T-cell (primary cell): ENCODE results near the gene KLHDC8A. TPM values are rescaled to one million over a fixed set of nuclear protein-coding genes. Genes with fewer than 3 reads are reported as not detected.

ENCODE experiments used
- ATAC-seq, 4 experiments: fragments of 200-7000 bp in 3 of 4; fragments of 150-1000 bp in 1 of 4; cut with Tn5 transposase; replicated peaks in 1 of 4; 1 replicate in 3 of 4; 2 replicates in 1 of 4; pipeline ENCODE4 v1.10.0; 2021; ENCODE audit warnings: moderate library complexity in 3 of 4, mild to moderate bottlenecking in 2 of 4, moderate number of reproducible peaks in 1 of 4
- CTCF ChIA-PET, 2 donors: fragments of 300-600 bp; sonication (Branson Sonifier 250); formaldehyde crosslinking; loops; one replicate each; lab custom pipeline; 2022; ENCODE audit warnings: antibody characterized with exemption in 2 of 2; lab: Charles Lee
- POLR2A ChIA-PET, 2 donors: fragments of 300-600 bp; sonication (Branson Sonifier 250); formaldehyde crosslinking; loops; one replicate each; lab custom pipeline; 2022; ENCODE audit warnings: antibody characterized with exemption in 2 of 2; lab: Charles Lee
- DNase-seq, 35 experiments: peaks; one replicate each; pipeline versions ENCODE4 v3.0.0 to v3.0.0-alpha.2; 2013 to 2023
- H3K27ac ChIP-seq: one replicate; pipeline ENCODE4 v1.5.1; 2013; ENCODE audit warnings: low read length
- H3K27me3 ChIP-seq, 2 experiments: replicated peaks in 1 of 2; 1 replicate in 1 of 2; 2 replicates in 1 of 2; pipeline versions ENCODE4 v1.6.1 to v1.7.0; 2013; ENCODE audit warnings: low read length in 1 of 2, mixed read lengths in 1 of 2; ENCODE audit not compliant: control insufficient read depth in 2 of 2, insufficient read depth in 2 of 2; ENCODE audit errors: extremely low read depth in 1 of 2
- H3K36me3 ChIP-seq, 2 donors: 1 replicate in 1 of 2; 2 replicates in 1 of 2; pipeline versions ENCODE4 v1.6.1 to v1.7.0; 2013; ENCODE audit warnings: low read length in 1 of 2; ENCODE audit not compliant: control insufficient read depth in 2 of 2, insufficient read depth in 1 of 2; ENCODE audit errors: extremely low read depth in 1 of 2
- H3K4me1 ChIP-seq, 2 experiments: 1 replicate in 1 of 2; 2 replicates in 1 of 2; pipeline versions ENCODE4 v1.6.1 to v1.7.0; 2013; ENCODE audit warnings: low read length in 2 of 2, mixed read lengths in 1 of 2; ENCODE audit not compliant: insufficient read depth in 2 of 2, control insufficient read depth in 1 of 2; ENCODE audit errors: extremely low read depth in 1 of 2
- H3K4me3 ChIP-seq, 2 donors: 1 replicate in 1 of 2; 2 replicates in 1 of 2; pipeline versions ENCODE4 v1.5.1 to v1.7.0; 2013; ENCODE audit warnings: mild to moderate bottlenecking in 2 of 2, low read length in 1 of 2, moderate library complexity in 1 of 2; ENCODE audit not compliant: control insufficient read depth in 1 of 2; ENCODE audit errors: extremely low read depth in 1 of 2
- H3K9me3 ChIP-seq: 2 replicates; pipeline ENCODE4 v1.7.0; 2013
- H3K27ac Mint-ChIP-seq, 2 donors: one replicate each; pipeline ENCODE4 v1.8.0; 2020 to 2021; ENCODE audit warnings: mild to moderate bottlenecking in 2 of 2, mixed read lengths in 2 of 2
- H3K27me3 Mint-ChIP-seq, 2 donors: one replicate each; pipeline ENCODE4 v1.8.0; 2021 to 2022; ENCODE audit warnings: mixed read lengths in 2 of 2
- H3K36me3 Mint-ChIP-seq: one replicate; pipeline ENCODE4 v1.8.0; 2021; ENCODE audit warnings: mixed read lengths
- H3K4me1 Mint-ChIP-seq, 3 donors: one replicate each; pipeline ENCODE4 v1.8.0; 2020 to 2022; ENCODE audit warnings: mixed read lengths in 3 of 3, mild to moderate bottlenecking in 1 of 3
- H3K4me3 Mint-ChIP-seq, 3 donors: one replicate each; pipeline ENCODE4 v1.8.0; 2020 to 2022; ENCODE audit warnings: mild to moderate bottlenecking in 3 of 3, mixed read lengths in 3 of 3, moderate library complexity in 3 of 3
- H3K9me3 Mint-ChIP-seq, 3 donors: one replicate each; pipeline ENCODE4 v1.8.0; 2020 to 2022; ENCODE audit warnings: mixed read lengths in 3 of 3
- WGBS: methylation state at CpG from one replicate; pipeline ENCODE4 v1.1.5; 2013; ENCODE audit warnings: missing lambda C conversion rate; ENCODE audit not compliant: insufficient coverage; 5-methylcytosine and 5-hydroxymethylcytosine counted together
- total RNA-seq, 35 experiments: library from RNA in 6 of 35; stranded (reverse) in 6 of 35; fragments of 120-200 nt in 1 of 35; gene quantifications; one replicate each; pipeline versions ENCODE4 v1.2.1 to v1.2.4 and lab custom pipeline; 2013 to 2026

The KLHDC8A gene
- total RNA-seq, 5 donors from 2014 or later (not counting 1 experiment from before 2014, with no cell fraction given), result 0.30 TPM; not detected in 4

GRCh38 chr1:205373798-205374175, 17.1 kb upstream of the KLHDC8A start:
- CTCF ChIA-PET, result interaction anchor here in 1 of 2 donors (0.6 kb wide), 1 partner anchor 134 kb away, joined by 3 read pairs; no protein-coding TSS in a partner anchor
- H3K27me3 Mint-ChIP-seq, result peaks cover 32 to 36% of the 10 kb centered on the region in 2 donors

DNA sequence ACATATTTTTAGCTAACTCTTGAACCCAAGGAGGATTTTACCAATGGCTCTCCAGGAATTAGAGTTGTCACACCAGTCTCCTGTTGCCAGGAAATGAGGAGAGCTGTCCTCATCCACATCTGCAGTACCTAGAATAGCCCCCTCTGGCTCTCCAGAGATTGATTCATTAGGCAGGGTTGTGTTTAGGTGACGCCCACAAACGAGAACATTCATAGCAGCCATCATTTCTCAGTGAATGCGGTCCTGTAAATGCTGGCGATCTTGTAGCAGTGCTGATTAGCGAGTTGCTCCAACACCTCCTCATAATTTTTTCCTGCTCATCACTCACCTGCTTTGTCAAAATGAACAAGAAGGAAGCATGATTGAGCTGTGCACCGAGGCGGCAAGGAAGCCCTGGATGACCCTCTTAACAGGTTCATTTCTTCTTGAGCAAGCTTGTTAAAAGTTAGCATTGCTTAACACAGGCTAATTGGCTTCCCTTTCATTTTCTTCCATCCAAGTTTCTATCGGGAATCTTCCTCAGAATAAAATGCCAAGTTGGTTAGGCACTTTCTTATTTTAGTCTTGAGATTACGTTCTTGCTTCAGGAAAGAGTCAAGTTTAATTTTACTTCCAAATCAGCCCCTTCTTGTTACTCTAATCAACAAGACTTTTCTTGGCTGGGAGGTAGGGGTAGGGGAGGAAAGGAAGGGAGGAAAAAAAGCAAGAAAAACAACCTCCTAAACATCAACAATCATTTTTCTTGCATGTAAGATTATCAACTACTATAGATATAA, 16.5 kb upstream of the KLHDC8A start:
- peaks cover 4 to 14% of the 10 kb centered on the region in 2 experiments for H3K27me3 ChIP-seq
- Mint-ChIP-seq H3K27me3 (peaks cover 29 to 34% of the 10 kb centered on the region in 2 donors), H3K36me3 (no peaks in the 10 kb centered on the region), H3K9me3 (no peaks in the 10 kb centered on the region), H3K27ac (no peak overlapping the region), H3K4me3 (no peak overlapping the region), H3K4me1 (peaks cover 18 to 29% (median 28%) of the 10 kb centered on the region in 3 donors)
- 67% methylated on average over 2 of the region's 9 CpGs for WGBS
- no peak for ATAC-seq
- H3K4me1 ChIP-seq, result peaks cover 2 to 5% of the 10 kb centered on the region in 2 experiments
- H3K27ac ChIP-seq, result no peak overlapping the region
- POLR2A ChIA-PET, result interaction anchor here in 1 of 2 donors (0.6 kb wide), 1 partner anchor 1544 kb away, joined by 6 read pairs; no protein-coding TSS in a partner anchor
- H3K4me3 ChIP-seq, result no peak overlapping the region
- no peaks in the 10 kb centered on the region for H3K9me3 ChIP-seq
- no peaks in the 10 kb centered on the region for H3K36me3 ChIP-seq
- DNase-seq, result no peak
- CTCF ChIA-PET, result interaction anchor here (0.5 to 0.7 kb wide), 4 partner anchors 42 to 604 kb away, joined by 3 to 5 read pairs (median 4); no protein-coding TSS in a partner anchor

More at GRCh38 chr1:205373798-205374175, 17.1 kb upstream of the KLHDC8A start:
- no peaks in the 10 kb centered on the region for H3K9me3 Mint-ChIP-seq
- Histone ChIP-seq H3K9me3 (no peaks in the 10 kb centered on the region), H3K27me3 (peaks cover 4 to 14% of the 10 kb centered on the region in 2 experiments), H3K4me3 (no peak overlapping the region), H3K36me3 (no peaks in the 10 kb centered on the region), H3K4me1 (peaks cover 2 to 5% of the 10 kb centered on the region in 2 experiments), H3K27ac (no peak overlapping the region)
- WGBS, result 86% methylated on average over 1 of the region's 2 CpGs
- POLR2A ChIA-PET, result no interaction called here
- DNase-seq (no peak), ATAC-seq (no peak)
- H3K36me3 Mint-ChIP-seq, result no peaks in the 10 kb centered on the region
- H3K27ac Mint-ChIP-seq, result no peak overlapping the region
- H3K4me1 Mint-ChIP-seq, result peaks cover 18 to 29% (median 28%) of the 10 kb centered on the region in 3 donors
- H3K4me3 Mint-ChIP-seq, result peak overlapping the region in 1 of 3 donors; percentile 29

GRCh38 chr1:205371871-205372660, 15.3 kb upstream of the KLHDC8A start:
- Histone ChIP-seq H3K4me3 (no peak overlapping the region), H3K4me1 (peaks cover 2 to 5% of the 10 kb centered on the region in 2 experiments), H3K27me3 (peaks cover 2 to 14% of the 10 kb centered on the region in 2 experiments), H3K27ac (no peak overlapping the region), H3K36me3 (no peaks in the 10 kb centered on the region), H3K9me3 (no peaks in the 10 kb centered on the region)
- H3K27ac Mint-ChIP-seq, result no peak overlapping the region
- ATAC-seq (no peak), DNase-seq (no peak)
- no peaks in the 10 kb centered on the region for H3K36me3 Mint-ChIP-seq
- POLR2A ChIA-PET, result no interaction called here
- H3K27me3 Mint-ChIP-seq, result peaks cover 21 to 34% of the 10 kb centered on the region in 2 donors
- CTCF ChIA-PET, result interaction anchor here in 1 of 2 donors (0.5 kb wide), 1 partner anchor 96 kb away, joined by 3 read pairs; no protein-coding TSS in a partner anchor
- WGBS, result 92% methylated on average over 4 of the region's 11 CpGs
- H3K4me1 Mint-ChIP-seq, result peaks cover 18 to 29% (median 28%) of the 10 kb centered on the region in 3 donors
- no peak overlapping the region for H3K4me3 Mint-ChIP-seq
- no peaks in the 10 kb centered on the region for H3K9me3 Mint-ChIP-seq

DNA sequence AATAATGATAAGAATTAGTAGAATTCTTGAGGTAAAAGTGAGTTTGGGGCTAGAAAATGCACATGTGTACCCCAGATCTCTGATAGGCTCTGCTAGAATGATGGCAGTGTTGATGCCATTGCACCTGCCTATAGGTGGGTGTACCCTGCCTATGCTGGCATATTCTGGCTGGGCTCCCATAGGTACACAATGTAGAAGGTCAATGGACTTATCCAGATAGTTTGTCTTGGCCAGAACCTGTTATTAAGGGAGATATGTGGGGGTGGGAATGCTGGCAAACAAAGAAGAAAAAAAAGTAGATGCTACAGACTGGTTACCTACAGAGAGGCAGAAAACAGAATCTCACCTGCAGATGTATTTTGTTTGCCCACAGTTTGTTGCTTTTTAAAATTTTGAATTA, 14.1 kb upstream of the KLHDC8A start:
- Histone ChIP-seq H3K27me3 (peaks cover 2 to 13% of the 10 kb centered on the region in 2 experiments), H3K4me1 (peaks cover 2 to 5% of the 10 kb centered on the region in 2 experiments), H3K36me3 (no peaks in the 10 kb centered on the region), H3K9me3 (no peaks in the 10 kb centered on the region), H3K27ac (no peak overlapping the region), H3K4me3 (no peak overlapping the region)
- Mint-ChIP-seq H3K36me3 (no peaks in the 10 kb centered on the region), H3K4me3 (no peak overlapping the region), H3K9me3 (no peaks in the 10 kb centered on the region), H3K27me3 (peaks cover 16 to 24% of the 10 kb centered on the region in 2 donors), H3K4me1 (peaks cover 18 to 22% (median 18%) of the 10 kb centered on the region in 3 donors), H3K27ac (no peak overlapping the region)
- ATAC-seq (no peak), DNase-seq (no peak)
- ChIA-PET CTCF (no interaction called here), POLR2A (no interaction called here)

DNA sequence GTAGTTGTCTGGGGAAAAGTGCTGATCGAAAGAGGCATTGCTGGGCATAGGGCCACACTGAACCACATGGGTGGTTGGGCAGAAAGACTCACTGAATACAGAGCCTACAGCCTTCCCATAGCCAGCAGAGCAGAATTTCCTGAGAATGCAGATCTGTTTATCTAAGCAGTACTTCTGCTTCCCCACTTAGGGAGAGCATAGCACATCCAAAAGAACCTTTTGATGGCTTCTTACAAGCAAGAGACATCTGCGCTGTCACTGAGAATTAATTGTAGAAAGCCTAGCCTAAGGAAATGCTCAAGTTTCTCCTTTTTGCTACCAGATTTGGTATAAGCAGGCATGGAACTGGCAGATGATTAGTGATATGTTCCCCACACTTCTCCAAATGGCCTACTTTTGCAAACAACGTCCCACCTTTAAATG, 13.0 kb upstream of the KLHDC8A start:
- CTCF ChIA-PET, result no interaction called here
- no peaks in the 10 kb centered on the region for H3K9me3 Mint-ChIP-seq
- H3K27me3 Mint-ChIP-seq, result peaks cover 11 to 28% of the 10 kb centered on the region in 2 donors
- Histone ChIP-seq H3K4me3 (no peak overlapping the region), H3K27ac (no peak overlapping the region), H3K4me1 (peaks cover 2 to 5% of the 10 kb centered on the region in 2 experiments), H3K27me3 (peaks cover 2 to 17% of the 10 kb centered on the region in 2 experiments), H3K9me3 (no peaks in the 10 kb centered on the region), H3K36me3 (no peaks in the 10 kb centered on the region)
- POLR2A ChIA-PET, result no interaction called here
- ATAC-seq (no peak), DNase-seq (no peak)
- WGBS, result 17% methylated on average over 1 of the region's 3 CpGs
- H3K4me3 Mint-ChIP-seq, result no peak overlapping the region
- H3K4me1 Mint-ChIP-seq, result peaks cover 15 to 19% (median 17%) of the 10 kb centered on the region in 3 donors
- H3K36me3 Mint-ChIP-seq, result no peaks in the 10 kb centered on the region
- H3K27ac Mint-ChIP-seq, result no peak overlapping the region

GRCh38 chr1:205368478-205368877, 11.8 kb upstream of the KLHDC8A start:
- no peak overlapping the region for H3K4me3 Mint-ChIP-seq
- H3K4me1 ChIP-seq, result peaks cover 0 to 2% of the 10 kb centered on the region in 2 experiments
- ChIA-PET POLR2A (interaction anchor here in 1 of 2 donors (0.6 kb wide), 1 partner anchor 9 kb away, joined by 3 read pairs; no protein-coding TSS in a partner anchor), CTCF (interaction anchor here in 1 of 2 donors (0.6 kb wide), 1 partner anchor 12 kb away, joined by 3 read pairs; no protein-coding TSS in a partner anchor)
- H3K4me1 Mint-ChIP-seq, result peaks cover 3 to 7% (median 4%) of the 10 kb centered on the region in 3 donors
- H3K9me3 Mint-ChIP-seq, result no peaks in the 10 kb centered on the region
- ATAC-seq (no peak), DNase-seq (no peak)
- H3K27me3 Mint-ChIP-seq, result peaks cover 5 to 19% of the 10 kb centered on the region in 2 donors
- no peaks in the 10 kb centered on the region for H3K36me3 ChIP-seq
- no peaks in the 10 kb centered on the region for H3K9me3 ChIP-seq
- H3K4me3 ChIP-seq, result no peak overlapping the region
- no peak overlapping the region for H3K27ac ChIP-seq
- H3K36me3 Mint-ChIP-seq, result no peaks in the 10 kb centered on the region
- WGBS, result no CpG with 5 or more reads among the region's 6 CpGs
- no peak overlapping the region for H3K27ac Mint-ChIP-seq
- peaks cover 2 to 17% of the 10 kb centered on the region in 2 experiments for H3K27me3 ChIP-seq
